ENCODE data around the gene SP100. TPM values are rescaled to one million over a fixed set of nuclear protein-coding genes. Genes with fewer than 3 reads are reported as not detected.

Gene SP100
- total and polyA plus RNA-seq, 2 of the 4 experiments (the other 2 are of a cell fraction), result 50.6 to 69.0 TPM

DNA sequence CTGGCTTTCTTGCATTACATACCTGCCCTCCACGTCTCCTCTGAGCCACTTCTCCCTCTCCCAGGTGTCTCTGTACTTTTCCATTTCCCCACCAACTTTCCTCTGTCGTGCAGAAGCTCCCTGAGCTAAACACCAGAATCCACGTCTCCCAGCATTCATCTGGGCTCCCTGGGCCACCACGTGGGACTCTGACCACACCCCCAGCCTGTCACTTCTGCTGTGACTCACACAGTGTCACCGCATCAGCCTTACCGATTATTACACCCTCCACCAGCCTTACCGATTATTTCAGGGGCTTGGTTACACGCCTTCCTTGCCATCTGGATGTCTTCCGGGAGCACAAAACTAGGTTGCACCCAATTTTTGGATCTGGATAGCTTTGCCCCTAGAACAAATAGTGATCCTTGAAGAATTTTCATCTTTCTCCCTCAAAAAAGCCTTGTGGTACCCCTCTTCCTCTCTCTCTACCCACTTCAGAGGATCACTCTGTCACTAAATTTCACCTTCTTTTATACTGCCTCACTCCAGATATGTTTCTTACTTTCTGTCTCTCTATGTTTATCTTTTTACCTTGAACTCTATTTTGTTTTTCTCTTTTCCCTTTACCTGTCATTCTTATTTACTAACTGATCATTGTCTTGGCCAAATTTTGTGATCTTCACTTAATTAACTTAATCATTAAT is 159.8 kb downstream of the SP100 start:
- 47% methylated on average over 5 of the region's 9 CpGs; no CpG with 5 or more reads in 1 of the 2 experiments for WGBS, 2 experiments (ENCODE audit: extremely low coverage in 2 of 2, insufficient read length in 1 of 2)
- no peak overlapping the region for H2BK120ac ChIP-seq (ENCODE audit: low read depth, low read length)

More for the DNA sequence above, 159.8 kb downstream of the SP100 start:
- Histone ChIP-seq H2BK20ac (ENCODE audit: low read depth, low read length) (no peak overlapping the region), H2BK5ac (ENCODE audit: low read depth, low read length, poor library complexity, severe bottlenecking) (no peak overlapping the region), H3K9me1 (ENCODE audit: insufficient read depth, low read length) (0 out of 2 replicates have a peak, but pooled peaks cover 2% of the 10 kb centered on the region), H4K20me1 (ENCODE audit: insufficient read depth, low read length) (no peaks in the 10 kb centered on the region), H3K9me3 (ENCODE audit: control insufficient read depth, insufficient read depth, low read length) (peaks cover 3% of the 10 kb centered on the region; the same call in 1 of the 2 replicates), H3K4ac (ENCODE audit: low read depth, low read length) (no peak overlapping the region), H2BK15ac (ENCODE audit: low read depth, low read length) (no peak overlapping the region), H3K9ac (ENCODE audit: low read depth, low read length) (no peak overlapping the region), H3K4me3 (ENCODE audit: insufficient read depth, low read depth, low read length) (no peak overlapping the region), H2AFZ (replicated peaks; ENCODE audit: low read length, poor library complexity) (peak overlapping the region; percentile 11), H3K56ac (ENCODE audit: extremely low read depth, insufficient read depth, low read length) (no peak overlapping the region), H3K36me3 (ENCODE audit: control insufficient read depth, insufficient read depth, low read length) (no peaks in the 10 kb centered on the region), H3K4me1 (ENCODE audit: control insufficient read depth, insufficient read depth, low read length) (no peaks in the 10 kb centered on the region), H3K4me2 (ENCODE audit: low read depth, low read length) (no peak overlapping the region), H3K27me3 (ENCODE audit: control insufficient read depth, insufficient read depth, low read length) (peaks cover 7% of the 10 kb centered on the region), H2AK5ac (ENCODE audit: low read depth, low read length) (no peak overlapping the region), H4K8ac (ENCODE audit: low read depth in 2 of 2, low read length in 2 of 2) (no peak overlapping the region), H3K18ac (ENCODE audit: low read depth, low read length) (no peak overlapping the region), H3K23ac (ENCODE audit: low read depth, low read length) (no peak overlapping the region), H4K5ac (ENCODE audit: low read depth, low read length) (no peak overlapping the region), H4K91ac (ENCODE audit: insufficient read depth, low read depth, low read length) (no peak overlapping the region), H3K27ac (ENCODE audit: insufficient read depth, low read length) (no peak overlapping the region), H3K14ac (replicated peaks; ENCODE audit: low read depth, low read length) (no peak overlapping the region), H2AK9ac (replicated peaks; ENCODE audit: low read depth, low read length, poor library complexity) (no peak overlapping the region), H3K79me1 (ENCODE audit: low read depth in 1 of 2, low read length in 2 of 2) (no peaks in the 10 kb centered on the region)
- dilution Hi-C loops (cut with HindIII; ENCODE audit: low sequenced_read_pairs, unreplicated experiment), result no loop called here
- no TSS peak for BruUV-seq (replicated peaks)
- DNase-seq, result no peak
- TF ChIP-seq MAFK (IDR thresholded peaks at IDR 0.05; ENCODE audit: low read depth, low read length) (no peak), RFX5 (IDR thresholded peaks at IDR 0.05; ENCODE audit: low read depth, low read length) (no peak), NFE2L2 (IDR thresholded peaks at IDR 0.05; ENCODE audit: low read depth, low read length) (no peak), MAZ (IDR thresholded peaks at IDR 0.05; ENCODE audit: borderline replicate concordance, low read depth, low read length) (no peak), CEBPB (IDR thresholded peaks at IDR 0.05; ENCODE audit: low read depth, low read length) (no peak), MXI1 (IDR thresholded peaks at IDR 0.05; ENCODE audit: borderline replicate concordance, low read depth, low read length) (no peak), BHLHE40 (IDR thresholded peaks at IDR 0.05; ENCODE audit: low read depth, low read length) (no peak), RAD21 (IDR thresholded peaks at IDR 0.05; ENCODE audit: low read length) (no peak), CTCF (conservative IDR thresholded peaks at IDR 0.05; ENCODE audit: low read depth, low read length) (no peak), POLR2A (IDR thresholded peaks at IDR 0.05; ENCODE audit: low read depth, low read length) (no peak)
- TF ChIP-seq, protein P1, sequence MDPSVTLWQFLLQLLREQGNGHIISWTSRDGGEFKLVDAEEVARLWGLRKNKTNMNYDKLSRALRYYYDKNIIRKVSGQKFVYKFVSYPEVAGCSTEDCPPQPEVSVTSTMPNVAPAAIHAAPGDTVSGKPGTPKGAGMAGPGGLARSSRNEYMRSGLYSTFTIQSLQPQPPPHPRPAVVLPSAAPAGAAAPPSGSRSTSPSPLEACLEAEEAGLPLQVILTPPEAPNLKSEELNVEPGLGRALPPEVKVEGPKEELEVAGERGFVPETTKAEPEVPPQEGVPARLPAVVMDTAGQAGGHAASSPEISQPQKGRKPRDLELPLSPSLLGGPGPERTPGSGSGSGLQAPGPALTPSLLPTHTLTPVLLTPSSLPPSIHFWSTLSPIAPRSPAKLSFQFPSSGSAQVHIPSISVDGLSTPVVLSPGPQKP (IDR thresholded peaks at IDR 0.05; ENCODE audit: borderline replicate concordance, low read depth, low read length), result no peak
- CTCF ChIA-PET, result no interaction called here
- intact Hi-C loops (cut with micrococcal nuclease), result no loop called here
- no peak for ATAC-seq (ENCODE audit: low read depth)
- POLR2A ChIA-PET (ENCODE audit: unreplicated experiment), result no interaction called here
- in situ Hi-C loops (cut with MboI; ENCODE audit: low sequenced_read_pairs), result no loop called here
